H9 (cell line): ENCODE data around the gene ZIC4. TPM values are rescaled to one million over a fixed set of nuclear protein-coding genes. Genes with fewer than 3 reads are reported as not detected.

ENCODE experiments used
- DNase-seq: peaks from one replicate; pipeline ENCODE4 v3.0.0-alpha.2; 2017
- H2AFZ ChIP-seq: one replicate; pipeline ENCODE4 v1.6.1; 2013; ENCODE audit warnings: mild to moderate bottlenecking, low read length, control low read depth, moderate library complexity
- H2AK5ac ChIP-seq: 2 replicates; pipeline ENCODE4 v1.6.1; 2013; ENCODE audit warnings: low read length, control low read depth, mixed read lengths; ENCODE audit not compliant: insufficient read length
- H2BK120ac ChIP-seq: one replicate; pipeline ENCODE4 v1.6.1; 2013; ENCODE audit warnings: low read depth, mild to moderate bottlenecking, low read length, control low read depth, inconsistent platforms; ENCODE audit not compliant: poor library complexity, severe bottlenecking
- H2BK12ac ChIP-seq: 2 replicates; pipeline ENCODE4 v1.6.1; 2013; ENCODE audit warnings: low read length, control low read depth, mixed read lengths, low read depth; ENCODE audit not compliant: insufficient read length
- H2BK15ac ChIP-seq: 2 replicates; pipeline ENCODE4 v1.6.1; 2013; ENCODE audit warnings: low read depth, low read length, control low read depth
- H2BK20ac ChIP-seq: one replicate; pipeline ENCODE4 v1.6.1; 2013; ENCODE audit warnings: low read depth, mild to moderate bottlenecking, low read length, control low read depth, inconsistent platforms; ENCODE audit not compliant: poor library complexity, severe bottlenecking
- H2BK5ac ChIP-seq: 2 replicates; pipeline ENCODE4 v1.6.1; 2013; ENCODE audit warnings: low read length, control low read depth, mixed read lengths; ENCODE audit not compliant: insufficient read length
- H3K14ac ChIP-seq: 2 replicates; pipeline ENCODE4 v1.6.1; 2013; ENCODE audit warnings: low read length, control low read depth; ENCODE audit not compliant: insufficient read depth
- H3K18ac ChIP-seq: 2 replicates; pipeline ENCODE4 v1.6.1; 2013; ENCODE audit warnings: low read depth, mild to moderate bottlenecking, mixed read lengths, low read length, control low read depth; ENCODE audit not compliant: insufficient read length
- H3K23ac ChIP-seq: 2 replicates; pipeline ENCODE4 v1.6.1; 2013; ENCODE audit warnings: low read length, control low read depth, mixed read lengths, low read depth; ENCODE audit not compliant: insufficient read length
- H3K23me2 ChIP-seq: 2 replicates; pipeline ENCODE4 v1.6.1; 2013; ENCODE audit warnings: low read depth, mild to moderate bottlenecking, mixed read lengths, low read length, control low read depth; ENCODE audit not compliant: insufficient read length, poor library complexity, severe bottlenecking
- H3K27ac ChIP-seq: 2 replicates; pipeline ENCODE4 v1.5.1; 2013; ENCODE audit warnings: low read length, control low read depth, mixed read lengths, low read depth; ENCODE audit not compliant: insufficient read length
- H3K27me3 ChIP-seq: 2 replicates; pipeline ENCODE4 v1.6.1; 2013; ENCODE audit warnings: low read length, control low read depth, inconsistent platforms; ENCODE audit not compliant: insufficient read depth
- H3K4ac ChIP-seq: 2 replicates; pipeline ENCODE4 v1.6.1; 2013; ENCODE audit warnings: low read depth, mild to moderate bottlenecking, control low read depth, inconsistent platforms, low read length, moderate library complexity
- H3K4me1 ChIP-seq: 2 replicates; pipeline ENCODE4 v1.6.1; 2013; ENCODE audit warnings: low read length, control low read depth, inconsistent platforms; ENCODE audit not compliant: insufficient read depth
- H3K4me2 ChIP-seq: 2 replicates; pipeline ENCODE4 v1.6.1; 2013; ENCODE audit warnings: low read length, control low read depth, mixed read lengths; ENCODE audit not compliant: insufficient read length, insufficient read depth
- H3K56ac ChIP-seq: 2 replicates; pipeline ENCODE4 v1.6.1; 2013; ENCODE audit warnings: low read depth, mild to moderate bottlenecking, mixed read lengths, low read length, control low read depth; ENCODE audit not compliant: insufficient read length
- H3K79me1 ChIP-seq: 2 replicates; pipeline ENCODE4 v1.6.1; 2013; ENCODE audit warnings: low read depth, mild to moderate bottlenecking, moderate library complexity, low read length, control low read depth, inconsistent platforms; ENCODE audit not compliant: insufficient read depth, poor library complexity, severe bottlenecking
- H3K79me2 ChIP-seq: 2 replicates; pipeline ENCODE4 v1.6.1; 2013; ENCODE audit warnings: low read length, control low read depth, inconsistent platforms; ENCODE audit not compliant: insufficient read depth
- H3K9ac ChIP-seq: 2 replicates; pipeline ENCODE4 v1.6.1; 2013; ENCODE audit warnings: low read length, control low read depth, mixed read lengths; ENCODE audit not compliant: insufficient read length; ENCODE audit errors: extremely low read depth
- H3K9me3 ChIP-seq: one replicate; pipeline ENCODE4 v1.6.1; 2013; ENCODE audit warnings: low read depth, low read length, inconsistent platforms; ENCODE audit not compliant: control insufficient read depth
- H3T11ph ChIP-seq: one replicate; pipeline ENCODE4 v1.6.1; 2013; ENCODE audit warnings: mild to moderate bottlenecking, low read length, control low read depth, inconsistent platforms
- H4K20me1 ChIP-seq: one replicate; pipeline ENCODE4 v1.6.1; 2013; ENCODE audit not compliant: control insufficient read depth, insufficient read length, insufficient read depth
- H4K5ac ChIP-seq: 2 replicates; pipeline ENCODE4 v1.6.1; 2013; ENCODE audit warnings: low read depth, mild to moderate bottlenecking, mixed read lengths, low read length, control low read depth; ENCODE audit not compliant: insufficient read length
- H4K8ac ChIP-seq: replicated peaks from 2 replicates; pipeline ENCODE4 v1.6.1; 2013; ENCODE audit warnings: low read length, control low read depth, mixed read lengths, low read depth; ENCODE audit not compliant: insufficient read length
- H4K91ac ChIP-seq: 2 replicates; pipeline ENCODE4 v1.6.1; 2013; ENCODE audit warnings: low read depth, mild to moderate bottlenecking, moderate library complexity, mixed read lengths, low read length, control low read depth; ENCODE audit not compliant: insufficient read length
- H3K27ac Mint-ChIP-seq, 3 experiments: 2 replicates in 2 of 3; 3 replicates in 1 of 3; pipeline ENCODE4 v1.8.0; 2020 to 2021; ENCODE audit warnings: mixed read lengths in 3 of 3, mild to moderate bottlenecking in 1 of 3, moderate library complexity in 1 of 3
- H3K27me3 Mint-ChIP-seq: 2 replicates; pipeline ENCODE4 v1.8.0; 2021; ENCODE audit warnings: low read depth, mild to moderate bottlenecking, moderate library complexity, mixed read lengths
- H3K36me3 Mint-ChIP-seq, 3 experiments: 2 replicates in 2 of 3; 3 replicates in 1 of 3; pipeline ENCODE4 v1.8.0; 2020 to 2021; ENCODE audit warnings: low read depth in 3 of 3, mixed read lengths in 3 of 3; ENCODE audit not compliant: insufficient read depth in 1 of 3
- H3K4me1 Mint-ChIP-seq, 2 experiments: 2 replicates each; pipeline ENCODE4 v1.8.0; 2020; ENCODE audit warnings: mixed read lengths in 2 of 2
- H3K4me3 Mint-ChIP-seq, 2 experiments: 2 replicates in 1 of 2; 3 replicates in 1 of 2; pipeline ENCODE4 v1.8.0; 2020 to 2021; ENCODE audit warnings: mild to moderate bottlenecking in 2 of 2, mixed read lengths in 2 of 2, moderate library complexity in 1 of 2
- H3K9me3 Mint-ChIP-seq, 2 experiments: 2 replicates in 1 of 2; 3 replicates in 1 of 2; pipeline ENCODE4 v1.8.0; 2020; ENCODE audit warnings: mild to moderate bottlenecking in 2 of 2, mixed read lengths in 2 of 2, moderate library complexity in 1 of 2
- CTCF ChIP-seq: fragments of 200-600 bp; sonication (generic); conservative IDR thresholded peaks from 3 replicates; pipeline ENCODE4 v1.8.0; 2021; ENCODE audit warnings: antibody characterized with exemption, mild to moderate bottlenecking
- WGBS: extraction: QIAGEN DNeasy Blood & Tissue Kit; methylation state at CpG from one replicate; pipeline ENCODE4 v1.1.7; 2013; ENCODE audit warnings: missing lambda C conversion rate, low lambda C conversion rate, mixed read lengths; ENCODE audit not compliant: insufficient read length; ENCODE audit errors: extremely low coverage; 5-methylcytosine and 5-hydroxymethylcytosine counted together
- total RNA-seq: library from RNA; stranded (reverse); gene quantifications from 2 replicates; pipeline ENCODE4 v1.2.1, GENCODE V29; 2021

ZIC4 gene
- total RNA-seq, 1 experiment from 2014 or later = not detected

GRCh38 chr3:147407114-147407497 is 763 bp upstream of the ZIC4 start:
- H3K56ac ChIP-seq = no peak overlapping the region
- H3K23ac ChIP-seq = no peak overlapping the region
- H2BK5ac ChIP-seq = no peak overlapping the region
- H3K4me1 ChIP-seq = peaks cover 5% of the 10 kb centered on the region
- H3T11ph ChIP-seq = no peak overlapping the region
- no peaks in the 10 kb centered on the region for H3K9me3 ChIP-seq
- no peak for DNase-seq
- no peak overlapping the region for H3K9ac ChIP-seq
- no peak overlapping the region for H3K4ac ChIP-seq
- Mint-ChIP-seq H3K4me3 (peak overlapping the region in 1 of 2 experiments; percentile 54; a peak in 2 of 5 replicates), H3K4me1 (peaks cover 23 to 82% of the 10 kb centered on the region in 2 experiments), H3K9me3 (peaks cover 0 to 6% of the 10 kb centered on the region in 2 experiments; a peak in 3 of 5 replicates), H3K27me3 (peaks cover 100% of the 10 kb centered on the region), H3K27ac (no peak overlapping the region), H3K36me3 (no peaks in the 10 kb centered on the region; a peak in 1 of 7 replicates)
- H4K8ac ChIP-seq = no peak overlapping the region
- H2BK120ac ChIP-seq = no peak overlapping the region
- H3K27me3 ChIP-seq = peaks cover 81% of the 10 kb centered on the region
- no CpG with 5 or more reads among the region's 17 CpGs for WGBS
- H2BK12ac ChIP-seq = no peak overlapping the region
- H3K14ac ChIP-seq = no peak overlapping the region
- H4K91ac ChIP-seq = no peak overlapping the region
- H3K27ac ChIP-seq = no peak overlapping the region
- H3K18ac ChIP-seq = no peak overlapping the region
- peak overlapping the region; percentile 84 for H3K4me2 ChIP-seq
- H3K79me2 ChIP-seq = no peaks in the 10 kb centered on the region
- H3K79me1 ChIP-seq = no peaks in the 10 kb centered on the region
- H2AK5ac ChIP-seq = no peak overlapping the region
- peaks cover 22% of the 10 kb centered on the region for H3K23me2 ChIP-seq
- no peak overlapping the region for H2BK20ac ChIP-seq
- H4K20me1 ChIP-seq = no peaks in the 10 kb centered on the region
- no peak overlapping the region for H2BK15ac ChIP-seq
- no peak for TF ChIP-seq CTCF
- no peak overlapping the region for H2AFZ ChIP-seq
- no peak overlapping the region for H4K5ac ChIP-seq
